Stimulated activated CD4-positive, alpha-beta T cell treated with anti-CD3 and anti-CD28 coated beads, Interleukin-15, amount 100 ng/mL, for 48 hours (primary cell): ENCODE measurements around the gene SCUBE1.

Experiments
- DNase-seq, 2 donors: peaks; one replicate each; pipeline ENCODE4 v3.0.0-alpha.2; 2020; ENCODE audit warnings: low read depth in 2 of 2

SCUBE1 gene

GRCh38 chr22:43238526-43239006 lies 104.6 kb downstream of the SCUBE1 start:
- no peak for DNase-seq

GRCh38 chr22:43237280-43237679 lies 105.9 kb downstream of the SCUBE1 start:
- no peak for DNase-seq

GRCh38 chr22:43236411-43237166 lies 106.6 kb downstream of the SCUBE1 start:
- no peak for DNase-seq

- DNase-seq = no peak
These were observed 107.4 kb downstream of the SCUBE1 start for GRCh38 chr22:43235445-43236409.

- DNase-seq = no peak
These were observed 108.7 kb downstream of the SCUBE1 start for GRCh38 chr22:43234264-43234988.

- DNase-seq = no peak
These were observed 109.6 kb downstream of the SCUBE1 start for GRCh38 chr22:43233529-43233928.

GRCh38 chr22:43232445-43232844 lies 110.7 kb downstream of the SCUBE1 start:
- DNase-seq = no peak

GRCh38 chr22:43231724-43232034 lies 111.5 kb downstream of the SCUBE1 start:
- DNase-seq = no peak

- DNase-seq = peak; percentile 40 to 54
These were observed 112.0 kb downstream of the SCUBE1 start for GRCh38 chr22:43230971-43231723.

- no peak for DNase-seq
These were observed 112.6 kb downstream of the SCUBE1 start for GRCh38 chr22:43230571-43230970.

- no peak for DNase-seq
These were observed 114.3 kb downstream of the SCUBE1 start for GRCh38 chr22:43228863-43229262.

GRCh38 chr22:43228330-43228729 lies 114.8 kb downstream of the SCUBE1 start:
- peak in 1 of 2 donors; percentile 9 for DNase-seq

- no peak for DNase-seq
These were observed 115.9 kb downstream of the SCUBE1 start for GRCh38 chr22:43227239-43227630.

- DNase-seq = no peak
These were observed 116.6 kb downstream of the SCUBE1 start for GRCh38 chr22:43226377-43227238.

- no peak for DNase-seq
These were observed 117.6 kb downstream of the SCUBE1 start for GRCh38 chr22:43225609-43226008.

- no peak for DNase-seq
These were observed 120.2 kb downstream of the SCUBE1 start for GRCh38 chr22:43222987-43223386.

- DNase-seq = no peak
These were observed 120.9 kb downstream of the SCUBE1 start for GRCh38 chr22:43222262-43222661.

- no peak for DNase-seq
These were observed 122.4 kb downstream of the SCUBE1 start for GRCh38 chr22:43220625-43221380.

- no peak for DNase-seq
These were observed 124.4 kb downstream of the SCUBE1 start for GRCh38 chr22:43218786-43219185.
